Activated T-helper 2 cell treated with anti-CD3 and anti-CD28 coated beads, Interferon-gamma antibody, Interleukin-2, Interleukin-4, amounts not matched to agents 10 μg/mL and 5 μg/mL and 100 μg/mL, durations not matched to agents 14 hours and 24 hours and 36 hours (primary cell): Measurements from ENCODE around the gene MOGAT3. TPM values are rescaled to one million over a fixed set of nuclear protein-coding genes. Genes with fewer than 3 reads are reported as not detected.

Experiments used
- DNase-seq: peaks from one replicate; pipeline ENCODE4 v3.0.0; 2021; ENCODE audit warnings: low spot score
- H3K27ac Mint-ChIP-seq: one replicate; pipeline ENCODE4 v1.8.0; 2021; ENCODE audit warnings: mixed read lengths
- H3K27me3 Mint-ChIP-seq: one replicate; pipeline ENCODE4 v1.8.0; 2021; ENCODE audit warnings: low read depth, mixed read lengths
- H3K36me3 Mint-ChIP-seq: one replicate; pipeline ENCODE4 v1.8.0; 2021; ENCODE audit warnings: low read depth, mixed read lengths
- H3K4me1 Mint-ChIP-seq: one replicate; pipeline ENCODE4 v1.8.0; 2021; ENCODE audit warnings: low read depth, mixed read lengths
- H3K4me3 Mint-ChIP-seq: one replicate; pipeline ENCODE4 v1.8.0; 2021; ENCODE audit warnings: low read depth, mild to moderate bottlenecking, moderate library complexity, mixed read lengths
- H3K9me3 Mint-ChIP-seq: one replicate; pipeline ENCODE4 v1.8.0; 2021; ENCODE audit warnings: mixed read lengths
- intact Hi-C: fragments of 100-400 bp; cut with micrococcal nuclease; formaldehyde crosslinking; loops from one replicate; pipeline ENCODE4 v1.15.1; 2023
- total RNA-seq: library from RNA; stranded (reverse); gene quantifications from 2 replicates; pipeline ENCODE4 v1.2.3, GENCODE V29; 2022

MOGAT3 gene
- total RNA-seq, 1 donor from 2014 or later: not detected

DNA sequence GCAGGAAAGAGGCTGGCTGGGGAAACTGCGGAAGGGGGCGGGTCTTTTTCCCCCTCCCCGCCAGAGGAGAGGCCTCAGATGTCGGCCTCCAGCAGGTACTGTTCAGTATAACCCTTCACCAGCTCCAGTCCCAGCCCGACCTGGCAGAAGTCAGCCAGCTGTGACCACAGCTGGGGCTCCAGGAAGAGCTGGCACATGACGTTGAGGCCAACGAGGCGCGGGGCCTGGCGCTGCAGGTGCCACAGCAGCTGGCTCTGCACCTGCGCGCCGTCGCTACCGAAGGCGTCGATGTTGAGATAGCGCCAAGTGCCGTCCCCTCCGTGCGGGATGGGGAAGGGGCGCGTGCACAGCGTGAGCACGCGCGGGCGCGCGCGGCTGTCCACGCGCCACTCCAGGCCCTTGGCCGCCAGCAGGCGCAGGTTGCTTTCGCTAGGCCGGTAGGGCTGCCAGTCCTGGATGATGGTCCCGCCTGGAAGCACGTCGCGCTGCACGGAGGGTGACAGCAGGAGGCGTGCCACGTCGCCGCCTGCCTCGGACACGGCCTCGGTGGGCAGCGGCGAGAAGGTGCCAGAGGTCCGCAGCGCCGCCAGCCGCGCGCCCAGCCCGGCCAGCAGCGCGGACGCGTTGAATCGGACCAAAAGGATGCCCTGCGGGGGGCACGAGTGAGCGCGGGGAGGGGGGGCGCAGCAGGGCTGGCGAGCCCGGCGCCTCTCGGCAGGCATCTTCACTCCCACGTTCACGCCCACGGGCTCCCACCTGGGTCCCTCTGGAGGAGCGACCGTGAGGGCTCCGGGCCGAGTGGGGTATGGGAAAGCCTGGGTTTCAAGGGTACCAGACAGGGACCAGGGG, 28.6 kb downstream of the MOGAT3 start:
- no peak overlapping the region for H3K27ac Mint-ChIP-seq
- H3K4me1 Mint-ChIP-seq: peaks cover 43% of the 10 kb centered on the region
- DNase-seq: no peak
- no peak overlapping the region for H3K4me3 Mint-ChIP-seq
- H3K9me3 Mint-ChIP-seq: no peaks in the 10 kb centered on the region
- intact Hi-C loops: no loop called here
- H3K27me3 Mint-ChIP-seq: peaks cover 77% of the 10 kb centered on the region
- H3K36me3 Mint-ChIP-seq: no peaks in the 10 kb centered on the region

DNA sequence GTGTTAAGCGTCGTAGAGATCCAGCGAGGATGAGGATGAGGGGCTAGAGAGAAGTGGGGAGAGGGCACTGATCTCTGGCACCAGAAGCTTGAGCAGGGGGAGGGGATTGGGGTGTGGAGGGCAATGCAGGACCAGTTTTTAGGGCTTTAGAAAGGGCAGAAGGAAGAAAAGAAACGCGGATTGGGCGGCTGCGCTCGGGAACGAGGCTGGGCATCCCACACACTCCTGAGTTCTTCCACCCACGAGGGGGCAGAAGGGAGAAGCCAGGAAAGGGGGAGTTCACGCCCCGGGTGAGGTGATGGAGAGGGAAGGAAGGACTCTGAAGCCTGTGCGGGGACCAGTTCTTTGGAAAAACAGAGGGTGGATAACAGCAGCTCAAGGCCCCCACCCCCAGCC, 29.4 kb downstream of the MOGAT3 start:
- DNase-seq: no peak
- H3K9me3 Mint-ChIP-seq: no peaks in the 10 kb centered on the region
- H3K36me3 Mint-ChIP-seq: no peaks in the 10 kb centered on the region
- peaks cover 48% of the 10 kb centered on the region for H3K4me1 Mint-ChIP-seq
- peaks cover 75% of the 10 kb centered on the region for H3K27me3 Mint-ChIP-seq
- H3K27ac Mint-ChIP-seq: no peak overlapping the region
- H3K4me3 Mint-ChIP-seq: no peak overlapping the region
- intact Hi-C loops: loop anchor here (2.0 kb wide), 1 partner anchor 283 kb away; the partner anchor contains the start of gene UFSP1

DNA sequence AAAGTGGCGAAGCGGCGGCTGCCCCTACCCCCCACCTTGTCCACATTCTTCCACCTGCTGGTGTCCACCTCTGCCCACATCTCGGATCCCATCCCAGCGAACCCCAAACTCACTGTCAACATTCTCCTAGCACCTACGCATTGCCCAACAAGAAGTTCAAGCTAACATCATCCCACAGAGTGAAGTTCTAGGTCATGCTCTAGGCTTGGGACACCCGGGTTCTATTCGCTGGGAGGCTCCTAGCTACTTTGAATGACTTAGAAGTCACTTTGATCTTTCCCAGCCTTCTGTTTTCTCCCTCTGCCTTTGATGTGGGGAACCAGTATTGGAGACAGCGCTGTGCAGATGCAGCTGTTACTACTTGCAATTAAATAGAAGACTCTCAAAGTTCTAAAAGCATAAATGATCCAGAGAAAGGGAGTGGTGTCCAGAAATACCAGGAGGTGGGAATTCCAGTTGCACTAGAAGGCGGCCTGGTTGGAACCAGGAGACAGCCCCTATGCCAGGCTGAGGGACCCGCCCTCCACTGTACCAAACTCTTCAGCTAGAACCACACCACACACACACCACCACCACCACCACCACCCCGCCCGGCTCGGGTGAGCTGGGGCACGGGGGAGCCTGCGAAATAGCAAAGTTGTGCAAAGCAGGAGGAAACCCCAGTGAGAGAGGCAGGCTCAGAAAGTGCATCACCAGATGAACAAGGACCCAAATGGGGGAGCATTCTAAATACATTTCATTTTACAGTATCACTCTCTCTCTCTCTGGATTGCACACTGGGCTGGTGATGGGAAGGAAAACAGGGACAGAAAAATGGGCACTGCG, 30.0 kb downstream of the MOGAT3 start:
- DNase-seq: no peak
- intact Hi-C loops: loop anchor here (2.0 kb wide), 1 partner anchor 282 kb away; the partner anchor contains the start of gene UFSP1
- Mint-ChIP-seq H3K36me3 (no peaks in the 10 kb centered on the region), H3K27ac (peak overlapping the region; percentile 24), H3K4me1 (peaks cover 52% of the 10 kb centered on the region), H3K27me3 (peaks cover 73% of the 10 kb centered on the region), H3K4me3 (no peak overlapping the region), H3K9me3 (no peaks in the 10 kb centered on the region)

DNA sequence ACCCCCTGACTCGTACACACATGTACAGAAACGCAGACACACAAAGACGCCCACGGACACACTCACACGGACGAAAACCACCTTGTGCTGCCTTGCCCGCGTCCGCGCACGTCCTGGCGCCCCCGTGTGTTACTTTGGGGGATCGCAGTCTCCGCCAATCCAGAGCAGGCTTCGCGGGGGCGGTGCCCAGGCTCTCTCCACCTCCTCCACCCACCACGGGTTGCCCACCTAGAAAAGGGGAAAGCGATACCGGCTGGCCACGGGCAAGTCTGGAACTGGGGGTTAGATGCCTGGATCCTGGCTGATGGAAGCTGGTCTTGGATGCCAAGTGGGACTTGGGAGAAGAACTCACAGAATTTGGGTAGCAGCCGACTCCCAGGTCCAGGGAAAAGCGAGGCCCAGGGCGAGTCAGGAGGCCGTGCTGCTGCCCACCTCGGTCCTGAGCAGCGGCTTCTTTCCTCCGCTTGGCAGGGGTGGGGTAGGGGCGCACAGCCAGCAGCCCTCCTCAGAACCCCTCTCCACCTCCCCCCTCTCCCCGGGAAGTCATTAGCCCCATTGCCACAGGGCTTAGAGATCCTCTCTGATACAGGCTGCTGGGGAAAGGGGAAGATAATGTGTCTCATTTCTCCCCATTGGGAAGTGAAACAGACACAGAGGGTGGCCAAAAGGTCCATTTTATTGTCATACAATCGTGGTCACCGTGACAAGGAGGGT, 30.8 kb downstream of the MOGAT3 start:
- intact Hi-C loops: loop anchor here (1.0 to 10.0 kb wide), 5 partner anchors 26 to 281 kb away; partner anchors contain the start of genes FIS1, MUC12 and UFSP1
- peak overlapping the region; percentile 51 for H3K4me3 Mint-ChIP-seq
- H3K27me3 Mint-ChIP-seq: peaks cover 70% of the 10 kb centered on the region
- peak; percentile 74 for DNase-seq
- no peak overlapping the region for H3K27ac Mint-ChIP-seq
- peaks cover 58% of the 10 kb centered on the region for H3K4me1 Mint-ChIP-seq
- H3K9me3 Mint-ChIP-seq: no peaks in the 10 kb centered on the region
- no peaks in the 10 kb centered on the region for H3K36me3 Mint-ChIP-seq

DNA sequence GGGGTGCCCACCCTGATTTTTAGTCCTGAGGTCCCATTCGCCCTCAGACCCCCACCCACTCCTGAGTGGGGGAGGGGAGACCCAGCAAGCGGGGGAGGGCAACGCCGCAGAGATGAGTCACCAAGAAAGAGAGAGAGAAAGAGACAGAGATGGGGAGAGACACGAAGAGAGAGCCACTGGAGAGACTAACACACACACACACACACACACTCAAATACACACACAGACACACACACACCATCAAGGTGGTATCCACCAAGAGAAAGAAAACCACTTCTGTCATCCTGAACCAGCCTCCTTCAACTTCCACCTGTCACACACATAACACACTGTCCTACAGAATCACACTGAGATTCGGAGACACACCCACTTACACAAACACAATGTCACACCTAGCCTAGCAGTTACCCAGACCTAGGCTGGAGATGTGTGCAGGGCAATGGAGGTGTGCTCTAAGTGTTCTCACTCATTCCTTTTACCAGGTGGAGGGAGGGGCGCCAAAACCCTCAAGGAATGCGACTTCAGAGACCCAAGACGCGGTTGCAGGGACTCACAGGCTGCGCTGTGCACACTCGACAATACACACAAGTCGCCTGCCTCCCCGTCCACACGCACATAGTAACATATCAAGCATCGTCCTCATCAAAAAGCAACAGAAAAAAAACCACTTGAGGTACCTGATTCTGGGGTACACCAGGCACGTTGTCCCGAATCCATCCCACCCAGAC, 31.6 kb downstream of the MOGAT3 start:
- H3K4me1 Mint-ChIP-seq: peaks cover 60% of the 10 kb centered on the region
- H3K4me3 Mint-ChIP-seq: peak overlapping the region; percentile 51
- peaks cover 71% of the 10 kb centered on the region for H3K27me3 Mint-ChIP-seq
- no peak for DNase-seq
- no peaks in the 10 kb centered on the region for H3K9me3 Mint-ChIP-seq
- intact Hi-C loops: loop anchor here (1.0 to 10.0 kb wide), 4 partner anchors 25 to 202 kb away; partner anchors contain the start of genes FIS1 and MUC12
- no peaks in the 10 kb centered on the region for H3K36me3 Mint-ChIP-seq
- no peak overlapping the region for H3K27ac Mint-ChIP-seq

DNA sequence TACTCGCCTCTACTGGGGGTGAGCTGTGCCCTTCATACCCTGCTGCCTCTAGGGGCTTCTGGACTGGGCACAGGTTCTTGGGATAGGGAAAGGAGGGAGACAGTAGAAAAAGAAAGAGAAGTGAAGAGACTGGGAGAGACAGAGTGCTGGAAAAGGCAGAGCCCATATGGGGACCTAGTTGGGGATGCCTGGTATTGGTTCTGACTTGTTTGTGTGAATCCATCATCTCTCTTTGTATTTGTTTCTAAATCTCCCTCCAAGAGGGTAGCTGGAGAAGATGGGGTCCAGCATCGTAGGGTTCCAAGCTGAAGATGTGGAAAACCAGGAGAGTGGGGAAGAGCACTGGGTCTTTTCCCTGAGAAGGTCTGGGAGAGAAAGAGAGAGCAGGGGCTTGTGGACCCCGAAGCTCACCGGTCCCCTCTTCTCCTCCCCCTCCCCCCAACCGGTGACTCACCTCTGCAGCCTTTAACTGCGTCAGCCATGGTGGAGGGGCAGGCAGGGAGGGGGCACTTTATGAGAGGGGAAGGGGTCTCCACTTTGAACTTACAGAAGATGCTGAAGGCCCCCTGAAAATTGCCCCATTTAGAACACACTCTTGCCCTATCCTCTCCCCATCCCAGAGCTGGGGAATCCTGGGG, 32.3 kb downstream of the MOGAT3 start:
- Mint-ChIP-seq H3K27me3 (peaks cover 65% of the 10 kb centered on the region), H3K4me3 (peak overlapping the region; percentile 20), H3K4me1 (peaks cover 55% of the 10 kb centered on the region), H3K9me3 (no peaks in the 10 kb centered on the region), H3K36me3 (no peaks in the 10 kb centered on the region), H3K27ac (no peak overlapping the region)
- no peak for DNase-seq
- intact Hi-C loops: loop anchor here (1.0 to 10.0 kb wide), 4 partner anchors 24 to 201 kb away; partner anchors contain the start of genes FIS1 and MUC12

DNA sequence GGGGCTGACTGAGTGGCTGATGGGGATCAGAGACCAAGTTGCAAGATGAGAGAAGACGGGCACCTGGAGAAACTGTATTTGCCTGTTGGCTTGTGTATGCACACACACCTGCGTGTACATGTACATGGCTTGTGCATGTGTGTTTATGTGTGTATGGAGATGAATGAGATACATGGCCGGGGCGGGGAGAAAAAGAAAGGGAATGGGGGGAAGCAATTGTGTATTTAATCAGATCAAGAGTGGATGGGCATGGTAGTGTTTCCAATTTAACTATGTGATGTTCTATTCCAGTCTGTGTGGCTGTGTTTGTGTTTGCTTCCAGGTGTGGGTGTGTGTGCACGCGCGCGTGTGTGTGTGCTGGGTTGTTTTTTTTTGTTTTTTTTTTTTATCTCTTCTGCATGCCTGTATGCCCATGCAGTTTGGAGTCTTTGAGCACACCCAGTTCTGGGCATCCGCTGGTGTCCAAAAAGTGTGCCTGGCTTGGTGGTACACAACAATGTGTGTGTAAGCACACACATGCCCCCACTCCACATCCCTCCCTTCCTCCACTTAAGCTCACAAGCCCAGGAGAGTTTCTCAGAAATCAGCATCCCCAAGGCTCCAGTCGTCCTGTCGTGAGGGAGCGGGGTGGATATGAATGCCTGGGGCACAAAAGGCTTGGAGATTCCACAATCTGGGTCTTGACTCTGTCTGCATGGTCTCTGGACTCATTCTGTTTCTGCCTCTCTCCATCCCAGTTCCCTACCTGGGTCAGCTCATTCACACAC, 33.0 kb downstream of the MOGAT3 start:
- no peak for DNase-seq
- H3K4me1 Mint-ChIP-seq: peaks cover 55% of the 10 kb centered on the region
- H3K27me3 Mint-ChIP-seq: peaks cover 64% of the 10 kb centered on the region
- H3K27ac Mint-ChIP-seq: no peak overlapping the region
- intact Hi-C loops: loop anchor here (5.0 to 10.0 kb wide), 3 partner anchors 77 to 201 kb away; partner anchors contain the start of genes FIS1 and MUC12
- no peak overlapping the region for H3K4me3 Mint-ChIP-seq
- H3K9me3 Mint-ChIP-seq: no peaks in the 10 kb centered on the region
- H3K36me3 Mint-ChIP-seq: no peaks in the 10 kb centered on the region

DNA sequence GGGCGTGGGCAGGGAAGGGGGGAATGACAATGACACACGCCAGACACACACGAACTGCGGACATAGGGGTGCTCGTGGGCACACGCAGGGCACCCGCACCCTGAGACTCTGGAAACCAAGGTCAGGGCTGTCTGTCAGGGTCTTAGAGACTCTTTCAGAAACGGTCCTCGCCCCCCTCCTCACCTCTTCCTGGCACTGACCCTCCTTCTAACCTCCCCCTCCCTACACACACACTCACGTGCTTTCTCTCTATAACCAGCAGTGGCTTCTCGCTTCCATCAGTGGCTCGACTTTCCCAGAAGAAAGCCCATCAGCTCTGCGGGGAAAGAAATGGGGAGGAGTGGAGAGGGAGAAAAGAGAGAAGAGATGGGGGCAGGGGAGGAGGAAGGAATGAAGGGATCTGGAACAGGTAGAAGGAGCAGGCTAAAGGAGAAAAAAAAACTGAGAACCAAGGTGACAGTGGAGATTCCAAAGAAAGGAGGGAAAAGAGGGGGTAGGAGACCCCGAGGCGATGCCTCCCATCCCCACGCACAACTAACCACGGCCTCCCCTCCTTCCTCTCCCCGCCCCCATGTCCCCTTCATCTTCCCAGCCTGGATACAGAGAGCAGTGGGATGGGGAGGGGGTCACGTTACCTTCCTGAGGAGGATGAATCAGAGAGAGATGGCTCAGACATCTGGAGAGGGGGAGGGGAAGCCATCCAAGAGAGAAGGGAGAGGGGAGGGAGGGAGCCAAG, 33.8 kb downstream of the MOGAT3 start:
- H3K4me3 Mint-ChIP-seq: peak overlapping the region; percentile 0
- DNase-seq: no peak
- no peak overlapping the region for H3K27ac Mint-ChIP-seq
- intact Hi-C loops: loop anchor here (5.0 to 10.0 kb wide), 3 partner anchors 78 to 200 kb away; partner anchors contain the start of genes FIS1 and MUC12
- no peaks in the 10 kb centered on the region for H3K36me3 Mint-ChIP-seq
- no peaks in the 10 kb centered on the region for H3K9me3 Mint-ChIP-seq
- H3K27me3 Mint-ChIP-seq: peaks cover 66% of the 10 kb centered on the region
- peaks cover 58% of the 10 kb centered on the region for H3K4me1 Mint-ChIP-seq

DNA sequence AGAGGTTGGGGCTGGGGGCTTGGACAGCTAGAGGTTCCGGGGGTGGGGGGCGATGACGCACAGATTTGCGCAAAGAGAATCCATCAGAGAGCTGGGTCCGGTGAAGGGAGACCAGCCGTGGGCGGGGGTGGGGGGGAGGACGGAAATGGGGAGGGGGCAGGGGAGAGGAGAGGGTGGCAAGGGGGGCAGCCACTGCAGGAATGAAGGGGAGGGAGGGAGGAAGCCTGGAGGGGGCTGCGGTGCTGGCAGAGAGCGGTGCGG, 34.3 kb downstream of the MOGAT3 start:
- no peak overlapping the region for H3K27ac Mint-ChIP-seq

DNA sequence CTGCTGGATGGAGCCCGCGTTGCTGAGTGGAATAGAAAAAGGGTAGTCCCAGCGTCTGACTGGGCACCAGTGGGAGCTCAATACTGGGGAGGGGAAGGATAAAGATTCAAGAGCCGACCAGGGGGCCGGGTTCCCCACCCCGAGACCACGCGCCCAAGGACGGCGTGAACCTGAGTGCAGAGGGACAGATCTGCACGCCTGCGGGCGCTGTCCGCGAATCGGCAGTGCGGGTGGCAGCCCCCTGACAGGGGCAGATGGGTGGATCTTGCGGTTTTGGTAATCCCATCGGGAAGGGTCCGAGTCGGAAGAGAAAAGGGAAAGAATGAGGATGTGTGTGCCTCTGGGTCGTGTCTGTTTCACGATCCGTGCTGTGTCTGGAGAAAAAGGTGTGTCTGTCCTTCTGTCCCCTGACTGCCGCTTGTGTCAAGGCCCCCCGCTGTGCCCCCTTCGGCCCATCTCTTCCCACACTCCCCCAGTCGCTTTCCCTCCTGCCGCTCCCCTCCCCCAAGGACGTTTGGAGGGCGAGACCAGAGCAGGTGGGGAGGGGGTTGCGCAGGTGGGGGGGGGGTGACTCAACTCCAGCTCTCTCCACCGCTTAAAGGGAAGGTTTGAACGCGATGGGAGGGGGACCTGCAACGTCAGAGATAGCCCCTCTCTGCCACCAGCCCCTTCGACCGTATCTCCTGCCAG, 34.7 kb downstream of the MOGAT3 start:
- Mint-ChIP-seq H3K27me3 (peaks cover 59% of the 10 kb centered on the region), H3K4me1 (peaks cover 49% of the 10 kb centered on the region), H3K27ac (no peak overlapping the region), H3K9me3 (no peaks in the 10 kb centered on the region), H3K36me3 (peaks cover 4% of the 10 kb centered on the region), H3K4me3 (peak overlapping the region; percentile 82)
- intact Hi-C loops: loop anchor here (1.0 to 10.0 kb wide), 6 partner anchors 8 to 199 kb away; partner anchors contain the start of genes AP1S1, FIS1 and MUC12
- no peak for DNase-seq

More for the DNA sequence above, 34.3 kb downstream of the MOGAT3 start:
- peak overlapping the region; percentile 0 for H3K4me3 Mint-ChIP-seq
- intact Hi-C loops: loop anchor here (5.0 to 10.0 kb wide), 3 partner anchors 78 to 199 kb away; partner anchors contain the start of genes FIS1 and MUC12
- no peak for DNase-seq
- H3K27me3 Mint-ChIP-seq: peaks cover 62% of the 10 kb centered on the region
- peaks cover 54% of the 10 kb centered on the region for H3K4me1 Mint-ChIP-seq
- no peaks in the 10 kb centered on the region for H3K36me3 Mint-ChIP-seq
- no peaks in the 10 kb centered on the region for H3K9me3 Mint-ChIP-seq
